Mesendoderm (in vitro differentiated cells): Measurements from ENCODE around the gene MYO10.

ENCODE experiments used
- DNase-seq: peaks from one replicate; pipeline ENCODE4 v3.0.0; 2013
- H2AK5ac ChIP-seq: 2 replicates; pipeline ENCODE4 v1.6.1; 2013; ENCODE audit warnings: low read length, inconsistent platforms
- H2BK120ac ChIP-seq: 2 replicates; pipeline ENCODE4 v1.6.1; 2013; ENCODE audit warnings: low read depth, mild to moderate bottlenecking, low read length, moderate library complexity, mixed read lengths
- H2BK15ac ChIP-seq: replicated peaks from 2 replicates; pipeline ENCODE4 v1.6.1; 2013; ENCODE audit warnings: low read depth, mild to moderate bottlenecking, moderate library complexity
- H2BK5ac ChIP-seq: 2 replicates; pipeline ENCODE4 v1.6.1; 2013; ENCODE audit warnings: low read length, inconsistent platforms
- H3K18ac ChIP-seq: 2 replicates; pipeline ENCODE4 v1.6.1; 2013; ENCODE audit warnings: mild to moderate bottlenecking, low read length, mixed read lengths
- H3K23ac ChIP-seq: one replicate; pipeline ENCODE4 v1.6.1; 2013; ENCODE audit warnings: low read length
- H3K27ac ChIP-seq: 2 replicates; pipeline ENCODE4 v1.5.1; 2013; ENCODE audit warnings: low read depth, mild to moderate bottlenecking, inconsistent platforms, low read length, moderate library complexity
- H3K27me3 ChIP-seq: 2 replicates; pipeline ENCODE4 v1.6.1; 2013; ENCODE audit warnings: low read length, control low read depth, mild to moderate bottlenecking, inconsistent platforms; ENCODE audit not compliant: insufficient read depth, poor library complexity
- H3K36me3 ChIP-seq: 2 replicates; pipeline ENCODE4 v1.6.1; 2013; ENCODE audit warnings: low read length, inconsistent platforms; ENCODE audit not compliant: control insufficient read depth, insufficient read depth
- H3K4ac ChIP-seq: one replicate; pipeline ENCODE4 v1.6.1; 2013; ENCODE audit warnings: low read depth, mild to moderate bottlenecking, low read length, moderate library complexity
- H3K4me1 ChIP-seq: 2 replicates; pipeline ENCODE4 v1.6.1; 2013; ENCODE audit warnings: low read depth, low read length, inconsistent platforms; ENCODE audit not compliant: control insufficient read depth
- H3K4me2 ChIP-seq: 2 replicates; pipeline ENCODE4 v1.6.1; 2013; ENCODE audit warnings: low read length
- H3K4me3 ChIP-seq: 2 replicates; pipeline ENCODE4 v1.5.1; 2013; ENCODE audit warnings: mild to moderate bottlenecking, low read length
- H3K56ac ChIP-seq: one replicate; pipeline ENCODE4 v1.6.1; 2013; ENCODE audit warnings: low read length
- H3K79me1 ChIP-seq: 2 replicates; pipeline ENCODE4 v1.6.1; 2013; ENCODE audit warnings: low read length, inconsistent platforms
- H3K79me2 ChIP-seq: 2 replicates; pipeline ENCODE4 v1.6.1; 2013; ENCODE audit warnings: mild to moderate bottlenecking, low read length; ENCODE audit not compliant: control insufficient read depth, insufficient read depth
- H3K9ac ChIP-seq: 2 replicates; pipeline ENCODE4 v1.6.1; 2013; ENCODE audit warnings: low read length, inconsistent platforms
- H4K5ac ChIP-seq: one replicate; pipeline ENCODE4 v1.6.1; 2013; ENCODE audit warnings: low read length
- H4K8ac ChIP-seq: one replicate; pipeline ENCODE4 v1.6.1; 2013; ENCODE audit warnings: low read depth, mild to moderate bottlenecking, control low read depth, low read length, moderate library complexity
- WGBS: extraction: QIAGEN DNeasy Blood & Tissue Kit; methylation state at CpG from one replicate; pipeline ENCODE4 v1.1.7; 2013; ENCODE audit warnings: low lambda C conversion rate, missing lambda C conversion rate; ENCODE audit not compliant: insufficient coverage; ENCODE audit errors: extremely low coverage; 5-methylcytosine and 5-hydroxymethylcytosine counted together

Gene MYO10

DNA sequence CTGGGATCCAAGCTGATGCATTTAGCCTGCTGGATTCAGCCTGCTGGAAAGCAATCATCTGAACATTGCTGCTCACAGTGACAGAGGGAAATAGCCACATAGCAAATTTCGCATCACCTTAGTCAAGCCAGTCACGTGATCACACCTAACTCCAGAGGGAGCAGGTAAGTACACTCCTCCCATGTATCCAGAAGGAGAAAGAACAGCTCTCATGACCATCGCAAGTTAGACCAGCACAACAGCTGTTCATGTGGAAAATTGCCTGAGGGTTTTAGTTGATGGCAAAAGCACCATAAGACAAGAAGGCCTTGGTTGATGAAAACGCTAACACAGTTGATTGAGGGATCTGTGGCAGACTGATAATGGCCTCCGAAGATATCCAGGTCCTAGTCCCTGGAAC lies 34.2 kb upstream of the MYO10 start:
- Histone ChIP-seq H4K8ac (no peak overlapping the region), H2AK5ac (peak overlapping the region; percentile 82), H3K4me2 (no peak overlapping the region), H3K9ac (no peak overlapping the region), H3K4me3 (no peak overlapping the region), H3K27ac (peak overlapping the region; percentile 63), H3K27me3 (no peaks in the 10 kb centered on the region), H3K56ac (peak overlapping the region; percentile 5), H3K79me1 (no peaks in the 10 kb centered on the region), H2BK120ac (no peak overlapping the region), H2BK5ac (no peak overlapping the region), H3K4me1 (peaks cover 4% of the 10 kb centered on the region), H3K36me3 (no peaks in the 10 kb centered on the region), H2BK15ac (peak overlapping the region; percentile 25), H3K23ac (no peak overlapping the region), H3K4ac (no peak overlapping the region), H4K5ac (no peak overlapping the region), H3K18ac (no peak overlapping the region), H3K79me2 (no peaks in the 10 kb centered on the region)
- DNase-seq: peak; percentile 55
- WGBS: no CpG with 5 or more reads among the region's 5 CpGs

DNA sequence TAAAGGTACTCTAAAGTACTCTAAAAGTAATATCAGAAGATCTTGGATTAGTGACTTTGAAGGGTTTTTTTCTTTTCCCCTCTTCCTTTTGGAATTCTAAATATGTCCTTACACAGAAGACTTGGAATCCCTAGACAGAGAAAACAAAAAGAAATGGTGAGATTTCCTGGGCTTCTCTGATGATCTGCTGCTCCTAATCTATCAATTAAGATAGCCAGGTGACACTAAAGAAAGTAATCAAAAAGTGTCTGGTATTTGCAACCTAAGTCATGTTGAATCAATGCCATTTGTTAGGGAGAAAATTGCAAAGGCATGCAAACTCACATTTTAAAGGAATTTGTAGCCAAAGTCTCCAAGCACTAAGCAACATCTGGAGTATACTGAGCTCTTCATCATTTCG lies 29.5 kb upstream of the MYO10 start:
- peak; percentile 91 for DNase-seq
- Histone ChIP-seq H2AK5ac (no peak overlapping the region), H3K27me3 (no peaks in the 10 kb centered on the region), H3K4me2 (no peak overlapping the region), H3K79me2 (no peaks in the 10 kb centered on the region), H3K4me3 (no peak overlapping the region), H2BK15ac (no peak overlapping the region), H3K9ac (no peak overlapping the region), H3K4me1 (peaks cover 4% of the 10 kb centered on the region), H3K27ac (no peak overlapping the region), H3K79me1 (no peaks in the 10 kb centered on the region), H3K23ac (no peak overlapping the region), H3K18ac (no peak overlapping the region), H4K8ac (no peak overlapping the region), H3K56ac (no peak overlapping the region), H3K4ac (no peak overlapping the region), H3K36me3 (no peaks in the 10 kb centered on the region), H2BK120ac (no peak overlapping the region), H2BK5ac (no peak overlapping the region), H4K5ac (no peak overlapping the region)
- WGBS: no CpG with 5 or more reads among the region's 1 CpG

DNA sequence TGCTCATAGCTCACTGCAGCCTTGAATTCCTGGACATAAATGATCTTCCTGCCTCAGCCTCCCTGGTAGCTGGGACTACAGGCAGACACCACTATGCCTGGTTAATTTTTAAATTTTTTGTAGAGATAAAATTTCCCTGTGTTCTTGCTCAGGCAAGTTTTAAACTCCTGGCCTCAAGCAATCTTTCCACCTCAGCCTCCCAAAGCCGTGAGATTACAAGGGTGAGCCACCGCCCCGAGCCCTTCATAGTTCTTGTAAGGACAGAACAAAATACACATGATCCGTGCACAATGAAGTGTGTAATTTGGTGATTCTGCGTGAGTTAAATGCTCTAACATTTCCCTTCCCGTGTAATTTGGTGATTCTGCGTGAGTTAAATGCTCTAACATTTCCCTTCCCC lies 27.7 kb upstream of the MYO10 start:
- Histone ChIP-seq H3K79me2 (no peaks in the 10 kb centered on the region), H3K4me2 (no peak overlapping the region), H3K23ac (no peak overlapping the region), H3K18ac (no peak overlapping the region), H3K4me3 (no peak overlapping the region), H2BK5ac (no peak overlapping the region), H2AK5ac (no peak overlapping the region), H4K8ac (no peak overlapping the region), H3K9ac (no peak overlapping the region), H3K56ac (no peak overlapping the region), H3K79me1 (no peaks in the 10 kb centered on the region), H2BK15ac (no peak overlapping the region), H3K36me3 (no peaks in the 10 kb centered on the region), H3K27me3 (no peaks in the 10 kb centered on the region), H4K5ac (no peak overlapping the region), H3K4me1 (no peaks in the 10 kb centered on the region), H2BK120ac (no peak overlapping the region), H3K27ac (no peak overlapping the region), H3K4ac (no peak overlapping the region)
- no peak for DNase-seq
- no CpG with 5 or more reads among the region's 7 CpGs for WGBS

DNA sequence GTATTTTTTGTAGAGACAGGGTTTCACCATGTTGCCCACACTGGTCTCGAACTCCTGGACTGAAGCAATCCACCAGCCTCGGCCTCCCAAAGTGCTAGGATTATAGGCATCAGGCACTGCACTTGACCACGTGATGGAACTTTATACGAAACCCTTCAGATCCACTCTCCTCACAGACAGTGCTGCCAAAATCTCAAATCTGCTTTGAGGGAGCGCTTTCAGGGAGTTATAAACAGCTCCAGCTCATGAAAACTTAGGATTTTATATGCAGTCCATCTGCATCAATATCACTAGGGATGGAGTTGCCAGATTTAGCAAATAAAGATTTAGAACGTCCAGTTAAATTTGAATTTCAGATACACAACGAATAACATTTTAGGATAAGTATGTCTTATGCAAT lies 25.0 kb upstream of the MYO10 start:
- no peaks in the 10 kb centered on the region for H3K4me1 ChIP-seq
- no CpG with 5 or more reads among the region's 7 CpGs for WGBS
- no peak overlapping the region for H2BK15ac ChIP-seq

DNA sequence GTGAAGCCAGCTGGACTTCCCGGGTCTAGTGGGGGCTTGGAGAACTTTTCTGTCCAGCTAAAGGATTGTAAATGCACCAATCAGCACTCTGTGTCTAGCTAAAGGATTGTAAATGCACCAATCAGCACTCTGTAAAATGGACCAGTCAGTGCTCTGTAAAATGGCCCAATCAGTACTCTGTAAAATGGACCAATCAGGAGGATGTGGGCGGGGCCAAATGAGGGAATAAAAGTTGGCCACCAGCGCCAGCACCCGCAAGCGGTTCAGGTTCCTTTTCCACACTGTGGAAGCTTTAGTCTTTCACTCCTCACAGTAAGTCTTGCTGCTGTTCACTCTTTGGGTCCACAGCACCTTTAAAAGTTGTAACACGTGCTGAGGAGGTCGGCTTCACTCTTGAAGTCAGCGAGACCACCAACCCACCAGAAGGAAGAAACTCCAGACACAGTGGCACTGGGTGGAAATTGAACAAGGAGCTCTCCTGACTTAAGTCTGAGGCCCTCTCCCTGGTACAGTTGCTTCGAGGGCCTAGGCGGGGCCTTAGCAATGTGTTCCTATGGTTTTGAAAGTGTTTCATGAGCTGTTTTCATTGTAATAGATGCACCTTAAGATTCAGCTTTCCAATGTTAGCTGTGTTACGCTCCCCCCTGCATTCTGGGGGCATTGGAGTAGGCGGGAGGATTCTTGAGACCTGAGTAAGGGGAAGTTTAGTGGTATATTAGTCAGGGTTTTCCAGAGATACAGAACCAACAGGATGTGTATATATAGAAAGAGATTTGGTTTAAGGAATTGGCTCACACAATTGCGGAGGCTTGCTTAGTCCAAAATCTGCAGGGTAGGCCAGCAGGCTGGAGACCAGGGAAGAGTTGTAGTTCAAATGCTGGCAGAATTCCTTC lies 21.5 kb upstream of the MYO10 start:
- no CpG with 5 or more reads among the region's 13 CpGs for WGBS
- Histone ChIP-seq H3K18ac (no peak overlapping the region), H3K9ac (no peak overlapping the region)

More for the DNA sequence above, 25.0 kb upstream of the MYO10 start:
- no peak overlapping the region for H4K8ac ChIP-seq
- H3K27me3 ChIP-seq: no peaks in the 10 kb centered on the region
- H3K79me1 ChIP-seq: no peaks in the 10 kb centered on the region
- no peak overlapping the region for H4K5ac ChIP-seq
- no peak overlapping the region for H3K27ac ChIP-seq
- H3K23ac ChIP-seq: no peak overlapping the region
- H2BK120ac ChIP-seq: no peak overlapping the region
- H2BK5ac ChIP-seq: no peak overlapping the region
- no peak overlapping the region for H3K56ac ChIP-seq
- no peak overlapping the region for H2AK5ac ChIP-seq
- no peak overlapping the region for H3K4me3 ChIP-seq
- no peak overlapping the region for H3K18ac ChIP-seq
- no peaks in the 10 kb centered on the region for H3K79me2 ChIP-seq
- no peak overlapping the region for H3K4me2 ChIP-seq
- no peak overlapping the region for H3K9ac ChIP-seq
- no peaks in the 10 kb centered on the region for H3K36me3 ChIP-seq
- H3K4ac ChIP-seq: no peak overlapping the region
- no peak for DNase-seq

DNA sequence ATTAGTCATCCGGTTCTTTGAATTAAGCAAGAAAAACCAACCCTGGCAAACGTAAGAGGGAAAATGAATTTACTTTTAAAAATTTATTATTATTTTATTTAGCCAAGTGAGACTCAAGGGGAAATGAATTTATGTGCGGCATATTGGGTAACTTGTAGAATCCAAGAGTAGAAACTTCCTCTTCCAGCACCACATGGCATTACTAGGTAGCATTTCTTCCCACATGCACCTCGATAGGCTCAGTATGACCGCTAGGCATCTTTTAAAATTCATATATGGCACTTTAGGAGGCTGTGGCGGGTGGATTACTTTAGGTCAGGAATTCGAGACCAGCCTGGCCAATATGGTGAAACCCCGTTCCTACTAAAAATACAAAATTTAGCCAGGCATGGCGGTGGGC lies 17.6 kb upstream of the MYO10 start:
- no peak overlapping the region for H4K8ac ChIP-seq
- no peak overlapping the region for H3K56ac ChIP-seq
- H3K9ac ChIP-seq: no peak overlapping the region
- no peaks in the 10 kb centered on the region for H3K27me3 ChIP-seq
- no peak overlapping the region for H2BK15ac ChIP-seq
- no peak overlapping the region for H2AK5ac ChIP-seq
- H3K4me2 ChIP-seq: no peak overlapping the region
- H3K4ac ChIP-seq: no peak overlapping the region
- no peak overlapping the region for H2BK5ac ChIP-seq
- H3K79me2 ChIP-seq: no peaks in the 10 kb centered on the region
- H3K4me1 ChIP-seq: no peaks in the 10 kb centered on the region
- H3K79me1 ChIP-seq: no peaks in the 10 kb centered on the region
- no peak overlapping the region for H3K27ac ChIP-seq
- H3K36me3 ChIP-seq: no peaks in the 10 kb centered on the region
- H2BK120ac ChIP-seq: no peak overlapping the region
- no peak for DNase-seq
- H4K5ac ChIP-seq: no peak overlapping the region
- H3K4me3 ChIP-seq: no peak overlapping the region
- no CpG with 5 or more reads among the region's 9 CpGs for WGBS
- H3K18ac ChIP-seq: no peak overlapping the region
- H3K23ac ChIP-seq: no peak overlapping the region

More for the DNA sequence above, 21.5 kb upstream of the MYO10 start:
- H3K4me1 ChIP-seq: no peaks in the 10 kb centered on the region
- no peak overlapping the region for H3K4me3 ChIP-seq
- H3K4ac ChIP-seq: no peak overlapping the region
- no peaks in the 10 kb centered on the region for H3K79me2 ChIP-seq
- DNase-seq: no peak
- H2AK5ac ChIP-seq: no peak overlapping the region
- no peak overlapping the region for H3K4me2 ChIP-seq
- H3K23ac ChIP-seq: no peak overlapping the region
- no peaks in the 10 kb centered on the region for H3K79me1 ChIP-seq
- H3K36me3 ChIP-seq: no peaks in the 10 kb centered on the region
- no peak overlapping the region for H3K56ac ChIP-seq
- no peak overlapping the region for H4K5ac ChIP-seq
- H4K8ac ChIP-seq: no peak overlapping the region
- no peak overlapping the region for H2BK15ac ChIP-seq
- no peak overlapping the region for H3K27ac ChIP-seq
- H2BK120ac ChIP-seq: no peak overlapping the region
- no peaks in the 10 kb centered on the region for H3K27me3 ChIP-seq
- H2BK5ac ChIP-seq: no peak overlapping the region
